NCI-H187 (cell line): ENCODE data around the gene ALG9.
"Not testable (repeated sequence)": the region's sequence is repeated elsewhere in the genome, so short reads cannot be mapped to it uniquely, and the experiment has no call there.

Source experiments
- DNase-seq, 2 experiments: peaks; one replicate each; lab custom pipeline; 2025; lab: John Stamatoyannopoulos, UW

Gene ALG9, protein sequence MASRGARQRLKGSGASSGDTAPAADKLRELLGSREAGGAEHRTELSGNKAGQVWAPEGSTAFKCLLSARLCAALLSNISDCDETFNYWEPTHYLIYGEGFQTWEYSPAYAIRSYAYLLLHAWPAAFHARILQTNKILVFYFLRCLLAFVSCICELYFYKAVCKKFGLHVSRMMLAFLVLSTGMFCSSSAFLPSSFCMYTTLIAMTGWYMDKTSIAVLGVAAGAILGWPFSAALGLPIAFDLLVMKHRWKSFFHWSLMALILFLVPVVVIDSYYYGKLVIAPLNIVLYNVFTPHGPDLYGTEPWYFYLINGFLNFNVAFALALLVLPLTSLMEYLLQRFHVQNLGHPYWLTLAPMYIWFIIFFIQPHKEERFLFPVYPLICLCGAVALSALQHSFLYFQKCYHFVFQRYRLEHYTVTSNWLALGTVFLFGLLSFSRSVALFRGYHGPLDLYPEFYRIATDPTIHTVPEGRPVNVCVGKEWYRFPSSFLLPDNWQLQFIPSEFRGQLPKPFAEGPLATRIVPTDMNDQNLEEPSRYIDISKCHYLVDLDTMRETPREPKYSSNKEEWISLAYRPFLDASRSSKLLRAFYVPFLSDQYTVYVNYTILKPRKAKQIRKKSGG

DNA sequence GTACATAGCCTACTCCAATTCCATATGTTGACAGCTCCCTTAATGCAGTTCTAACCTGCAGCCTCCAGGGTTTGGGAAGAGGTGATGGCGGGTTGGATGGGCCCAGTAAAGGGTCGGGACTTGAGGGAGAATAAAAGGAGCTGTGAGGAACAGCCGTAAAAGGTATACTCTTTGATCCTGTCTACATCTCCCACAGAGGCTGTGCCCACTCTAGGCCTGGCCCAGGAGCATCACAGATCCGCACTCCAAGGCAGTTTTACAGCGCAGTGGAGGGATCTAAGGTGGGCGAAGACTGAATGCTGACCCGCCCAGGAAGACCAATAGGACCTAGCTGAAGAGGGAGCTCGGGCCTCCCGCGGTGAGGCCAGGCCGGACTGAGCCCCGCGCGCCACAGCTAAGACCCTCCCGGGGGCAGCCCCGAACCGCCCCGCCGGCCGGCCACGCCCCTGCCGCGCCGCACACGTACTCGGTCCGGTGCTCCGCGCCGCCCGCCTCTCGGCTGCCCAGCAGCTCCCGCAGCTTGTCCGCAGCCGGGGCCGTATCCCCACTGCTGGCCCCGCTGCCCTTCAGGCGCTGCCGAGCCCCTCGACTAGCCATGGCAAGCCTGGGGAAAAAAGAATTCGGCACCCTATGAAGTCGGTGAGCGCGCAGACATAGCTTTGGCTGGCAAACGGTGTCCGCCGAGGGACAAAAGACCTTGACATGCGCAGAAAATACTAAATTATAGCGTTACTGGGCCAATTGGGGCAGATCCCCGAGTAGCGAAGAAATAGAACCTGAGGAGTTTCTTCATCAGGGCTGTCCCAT is at the start of gene ALG9:
ALG9 (minus strand) TSS at position 696 of the 807 bp plus-strand sequence; CDS start at position 597, 99 bp downstream.
- DNase-seq, result peak in 1 of 2 experiments; percentile 85

DNA sequence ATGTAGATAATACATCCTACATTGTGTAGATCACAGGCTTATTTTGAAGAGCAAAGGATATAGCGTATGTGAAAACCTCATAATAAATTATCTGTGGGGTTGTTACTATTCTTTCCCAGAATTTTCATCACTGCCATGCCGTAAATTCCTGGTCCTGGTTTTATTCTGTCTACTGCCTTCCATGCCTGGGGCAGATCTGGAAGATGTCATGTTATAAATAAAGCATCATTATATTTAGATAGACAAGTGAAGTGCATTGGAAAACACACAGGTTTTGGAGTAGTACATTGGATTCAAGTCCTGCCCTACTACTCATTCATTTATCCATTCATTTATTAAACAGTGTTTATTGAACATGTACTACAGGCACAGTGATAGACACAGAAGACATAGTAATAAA is 49.5 kb upstream of the ALG9 start:
- DNase-seq, result no peak

DNA sequence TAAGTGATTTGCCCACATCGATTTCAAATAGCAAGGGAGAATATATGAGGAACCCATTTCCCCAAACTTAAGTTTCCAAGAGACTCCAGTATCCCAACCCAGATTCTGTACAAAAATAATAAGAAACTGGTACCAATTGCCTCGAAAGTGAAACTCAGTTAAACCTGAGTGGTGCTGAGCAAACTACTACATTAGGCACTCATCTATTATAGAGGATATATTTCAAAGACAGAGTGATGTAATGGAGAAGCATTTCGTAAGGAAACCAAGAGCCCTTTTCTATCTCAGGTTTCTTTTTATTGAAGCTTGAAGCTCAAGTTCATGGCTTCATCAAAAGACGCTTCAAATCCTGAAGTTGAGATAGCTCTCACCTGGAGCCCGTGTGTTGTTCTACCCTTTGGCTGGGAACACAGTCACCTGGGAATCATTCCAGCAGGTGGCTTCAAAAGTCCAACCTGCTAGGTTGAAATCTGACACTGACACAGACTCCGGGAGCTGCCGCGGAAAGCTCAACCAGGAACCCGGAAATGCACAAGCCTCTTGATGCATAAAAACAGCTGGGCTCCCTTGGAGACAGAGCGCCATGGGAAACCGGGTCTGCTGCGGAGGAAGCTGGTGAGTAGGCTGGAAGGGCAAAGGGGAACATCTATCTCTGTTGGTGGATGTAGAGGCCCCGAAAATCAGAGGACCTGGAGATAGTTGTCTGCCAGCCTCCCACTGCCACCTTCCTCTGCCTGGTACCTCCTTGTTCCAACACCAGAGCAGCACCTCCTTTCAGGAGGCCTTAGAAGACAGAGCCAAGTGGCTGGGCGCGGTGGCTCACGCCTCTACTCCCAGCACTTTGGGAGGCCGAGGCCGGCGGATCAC is 47.2 kb upstream of the ALG9 start, which contains the start of gene C11orf52:
C11orf52 (plus strand) TSS at position 524 of the 867 bp plus-strand sequence; CDS start at position 584, 60 bp downstream.
- DNase-seq, result peak; percentile 71 to 88

DNA sequence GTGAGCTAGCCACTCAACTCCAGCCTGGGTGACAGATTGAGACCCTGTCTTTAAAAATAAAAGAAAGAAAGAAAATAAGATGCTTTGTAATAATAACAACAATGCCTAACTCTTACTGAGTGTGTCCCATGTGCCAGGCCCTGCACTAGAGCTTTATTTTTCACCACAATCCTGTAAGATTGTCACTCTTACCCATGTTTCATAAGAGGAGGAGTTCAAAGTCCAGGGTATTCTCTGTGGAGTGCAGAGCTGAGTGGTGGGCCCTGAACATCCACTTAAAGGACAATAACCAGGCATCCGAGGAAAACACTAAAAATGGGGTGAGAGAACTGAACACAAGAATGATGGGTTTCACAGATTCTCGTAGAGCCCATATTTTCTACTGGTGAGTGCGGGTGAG is 46.4 kb upstream of the ALG9 start:
- no peak for DNase-seq

DNA sequence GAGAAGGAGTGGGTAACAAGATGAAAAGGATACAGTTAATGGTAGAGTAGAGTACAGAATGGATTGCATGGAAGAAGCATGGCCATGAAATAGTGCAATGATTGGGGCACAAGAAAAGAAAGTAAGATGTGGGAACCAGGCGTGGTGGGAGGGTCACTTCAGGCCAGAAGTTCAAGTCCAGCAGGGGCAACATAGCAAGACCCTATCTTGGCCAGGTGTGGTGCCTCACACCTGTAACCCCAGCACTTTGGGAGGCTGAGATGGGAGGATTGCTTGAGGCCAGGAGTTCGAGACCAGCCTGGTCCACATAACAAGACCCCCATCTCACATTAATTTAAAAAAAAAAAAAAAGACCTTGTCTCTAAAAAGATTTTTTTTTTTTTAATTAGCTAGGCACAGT is 45.9 kb upstream of the ALG9 start:
- no peak for DNase-seq

DNA sequence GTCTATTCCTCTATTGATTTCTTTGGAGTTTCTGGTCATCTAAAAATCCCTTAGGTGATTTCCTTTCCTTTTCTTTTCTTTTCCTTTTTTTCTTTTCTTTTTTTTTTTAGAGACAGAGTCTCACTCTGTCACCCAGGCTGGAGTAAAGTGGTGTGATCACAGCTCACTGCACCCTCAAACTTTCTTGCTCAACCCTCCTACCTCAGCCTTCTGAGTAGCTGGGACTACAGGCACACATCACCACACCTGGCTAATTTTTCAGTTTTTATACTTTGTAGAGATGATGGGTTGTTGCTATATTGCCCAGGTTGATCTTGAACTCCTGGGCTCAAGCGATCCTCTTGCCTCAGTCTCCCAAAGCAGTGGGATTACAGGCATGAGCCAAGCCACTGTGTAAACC is 45.4 kb upstream of the ALG9 start:
- DNase-seq, result no peak

DNA sequence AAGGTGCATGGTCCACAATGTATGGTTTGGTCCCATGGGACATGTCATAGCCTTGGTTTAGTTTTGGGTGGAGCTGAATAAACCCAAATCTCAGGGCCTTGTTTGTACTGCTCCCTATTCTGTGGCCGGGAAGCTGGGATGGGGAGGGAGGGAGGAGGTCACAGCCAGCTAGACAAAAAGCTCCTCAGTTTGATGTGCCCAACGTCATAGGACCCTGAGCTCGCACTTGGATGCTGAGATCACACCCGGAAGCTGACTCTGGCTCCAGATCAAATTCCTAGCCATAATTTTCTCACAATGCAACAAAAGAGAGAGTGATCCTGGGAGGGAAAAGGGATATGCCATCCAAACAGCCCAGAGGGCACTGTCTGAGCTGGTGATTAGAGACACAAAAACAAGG is 42.6 kb upstream of the ALG9 start:
- DNase-seq, result no peak

DNA sequence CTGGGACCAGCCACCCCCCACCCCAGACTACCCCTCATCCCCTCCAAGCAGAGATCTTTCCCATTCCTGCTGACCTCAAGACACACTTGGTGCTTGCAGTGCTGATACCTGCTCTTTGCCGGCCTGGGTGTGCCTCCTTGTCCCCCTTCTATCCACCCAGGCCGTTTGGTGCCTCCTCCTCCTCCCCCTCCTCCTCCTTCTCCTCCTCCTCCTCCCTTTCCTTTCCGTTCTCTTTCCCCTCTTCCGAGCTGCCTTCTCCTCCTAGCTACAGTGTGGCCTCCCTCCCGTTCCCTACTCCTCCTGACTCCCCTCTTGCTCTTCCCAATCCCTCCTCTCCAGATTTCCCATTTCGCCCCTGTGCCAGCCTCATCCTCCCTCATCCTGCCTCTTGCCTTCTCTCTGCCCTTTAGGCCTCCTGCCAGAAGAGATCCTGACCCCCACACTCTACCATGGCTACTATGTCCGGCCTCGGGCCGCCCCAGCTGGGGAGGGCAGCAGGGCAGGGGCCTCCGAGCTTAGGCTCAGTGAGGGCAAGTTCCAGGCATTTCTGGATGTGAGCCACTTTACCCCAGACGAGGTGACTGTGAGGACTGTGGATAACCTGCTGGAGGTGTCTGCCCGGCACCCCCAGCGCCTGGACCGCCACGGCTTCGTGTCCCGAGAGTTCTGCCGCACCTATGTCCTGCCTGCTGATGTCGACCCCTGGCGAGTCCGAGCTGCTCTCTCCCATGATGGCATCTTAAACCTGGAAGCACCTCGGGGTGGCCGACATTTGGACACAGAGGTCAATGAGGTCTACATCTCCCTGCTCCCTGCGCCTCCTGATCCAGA is 41.9 kb upstream of the ALG9 start:
- DNase-seq, result no peak

DNA sequence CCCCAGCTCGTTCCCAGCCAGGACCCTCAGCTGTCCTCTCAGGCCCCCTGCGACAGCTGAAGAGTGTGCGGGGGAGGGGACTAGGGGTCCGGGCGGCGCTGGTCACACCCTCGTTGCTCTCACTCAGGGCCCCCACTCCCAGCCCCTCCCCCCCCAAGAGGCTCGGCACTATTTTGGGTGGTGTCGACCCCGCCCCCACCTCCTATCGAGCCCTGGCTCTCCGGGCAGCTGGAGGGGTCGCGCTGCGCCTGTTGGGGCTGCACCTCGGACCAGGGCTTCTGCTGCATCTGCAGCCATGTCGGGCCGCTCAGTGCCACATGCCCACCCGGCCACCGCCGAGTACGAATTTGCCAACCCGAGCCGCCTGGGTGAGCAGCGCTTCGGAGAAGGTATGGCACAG is 41.2 kb upstream of the ALG9 start, which contains the start of gene HSPB2:
HSPB2 (plus strand) TSS at position 200 of the 400 bp plus-strand sequence; CDS start at position 296, 96 bp downstream.
- DNase-seq, result no peak

DNA sequence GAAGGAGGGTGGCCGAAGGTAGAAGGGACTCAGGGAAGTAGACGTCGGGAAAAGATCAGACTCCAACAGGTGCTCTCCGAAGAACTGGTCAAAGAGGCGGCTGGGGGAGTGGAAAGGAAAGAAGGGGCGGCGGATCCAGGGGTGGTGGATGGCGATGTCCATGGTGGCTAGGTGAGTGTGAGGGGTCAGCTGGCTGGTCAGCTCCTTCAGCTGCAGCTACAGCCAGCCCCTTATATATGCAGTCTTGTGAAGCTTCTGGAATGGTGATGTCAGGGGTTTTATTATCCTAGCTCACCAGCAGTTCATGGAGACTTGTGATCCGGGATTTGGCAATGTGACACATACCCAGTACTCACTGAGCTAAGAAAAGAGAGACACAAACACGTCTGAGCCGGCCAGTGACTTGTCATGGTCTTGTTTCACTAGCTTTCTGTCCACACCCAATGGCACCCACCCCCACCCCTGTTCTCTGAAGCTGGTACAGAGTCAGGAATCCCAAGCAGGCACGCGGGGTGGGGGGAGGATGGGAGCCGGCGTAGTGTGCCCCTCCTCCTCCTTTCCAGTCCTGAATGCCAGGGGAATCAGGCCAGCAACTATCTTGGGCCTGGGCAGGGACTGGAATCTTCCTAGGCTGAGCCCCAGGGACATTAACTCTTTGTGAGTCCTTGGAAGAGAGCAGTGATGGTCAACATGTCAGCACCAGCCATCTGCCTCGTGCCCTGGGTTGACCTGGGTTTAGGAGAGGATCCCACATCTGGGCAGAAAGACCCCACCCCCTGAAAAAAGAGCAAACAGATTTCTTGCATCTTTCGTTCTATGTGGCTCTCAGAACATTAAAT is 40.4 kb upstream of the ALG9 start, which contains the start of gene CRYAB:
CRYAB (minus strand) TSS at position 208 of the 839 bp plus-strand sequence; CDS start at position 162, 46 bp downstream.
- DNase-seq, result no peak

DNA sequence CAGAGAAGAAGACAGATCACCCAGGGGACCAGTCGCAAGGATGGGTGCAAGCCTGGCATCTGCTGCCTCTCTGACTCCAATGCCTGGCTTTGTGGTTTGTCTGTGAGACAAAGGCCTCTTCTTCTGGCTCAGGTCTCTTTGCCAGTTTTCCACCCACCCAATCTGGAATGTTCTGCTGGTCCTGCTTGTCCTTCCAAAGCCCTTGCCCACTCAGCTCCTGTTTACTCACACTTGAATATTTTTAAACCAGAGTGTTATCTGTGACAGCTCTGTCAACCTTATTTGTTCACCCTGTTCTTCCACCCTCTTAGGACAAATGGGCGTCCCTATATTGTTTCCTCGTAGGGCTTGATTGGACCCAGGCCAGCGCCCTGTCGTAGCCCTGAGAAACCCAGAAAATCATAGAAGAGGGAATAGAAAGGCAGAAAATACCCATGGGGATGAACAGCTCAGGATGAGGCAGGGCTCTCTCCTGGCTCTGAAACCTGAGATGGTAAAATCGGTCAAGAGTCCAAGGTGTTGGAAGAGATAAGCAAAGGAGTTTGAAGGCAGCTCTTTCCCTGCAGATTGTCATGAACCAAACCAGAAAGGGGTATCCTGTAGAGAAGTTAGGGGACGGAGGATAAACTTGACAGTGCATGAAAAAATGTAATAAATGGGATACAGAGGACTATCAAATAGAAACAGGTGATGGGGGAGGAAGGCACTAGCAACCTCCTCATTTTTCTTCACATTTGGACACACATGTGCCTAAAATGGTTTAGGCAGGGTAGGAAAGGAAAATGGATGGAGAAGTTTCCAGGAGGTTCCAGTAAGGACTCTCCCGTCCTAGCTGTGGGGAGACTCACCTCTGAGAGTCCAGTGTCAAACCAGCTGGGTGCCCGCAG is 39.5 kb upstream of the ALG9 start:
- DNase-seq, result no peak

DNA sequence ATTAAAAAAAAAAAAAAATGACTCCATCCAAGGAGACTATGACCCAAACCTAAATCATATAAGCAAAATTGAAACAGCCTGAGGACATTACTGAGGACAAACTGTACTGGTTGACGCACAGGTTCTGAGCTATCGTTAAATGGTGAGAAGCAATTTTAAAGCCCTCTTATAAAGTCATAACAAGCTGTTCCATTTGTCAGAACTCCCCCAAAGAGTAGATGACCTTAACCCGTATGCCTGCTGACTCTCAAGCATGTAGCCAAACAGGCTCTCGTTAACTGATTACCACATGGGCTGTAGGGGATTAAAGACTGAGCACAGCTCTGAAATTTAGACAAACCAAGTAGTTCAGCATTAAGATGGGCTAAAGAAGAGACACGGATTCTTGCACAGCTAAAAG is 38.0 kb upstream of the ALG9 start:
- DNase-seq, result no peak

DNA sequence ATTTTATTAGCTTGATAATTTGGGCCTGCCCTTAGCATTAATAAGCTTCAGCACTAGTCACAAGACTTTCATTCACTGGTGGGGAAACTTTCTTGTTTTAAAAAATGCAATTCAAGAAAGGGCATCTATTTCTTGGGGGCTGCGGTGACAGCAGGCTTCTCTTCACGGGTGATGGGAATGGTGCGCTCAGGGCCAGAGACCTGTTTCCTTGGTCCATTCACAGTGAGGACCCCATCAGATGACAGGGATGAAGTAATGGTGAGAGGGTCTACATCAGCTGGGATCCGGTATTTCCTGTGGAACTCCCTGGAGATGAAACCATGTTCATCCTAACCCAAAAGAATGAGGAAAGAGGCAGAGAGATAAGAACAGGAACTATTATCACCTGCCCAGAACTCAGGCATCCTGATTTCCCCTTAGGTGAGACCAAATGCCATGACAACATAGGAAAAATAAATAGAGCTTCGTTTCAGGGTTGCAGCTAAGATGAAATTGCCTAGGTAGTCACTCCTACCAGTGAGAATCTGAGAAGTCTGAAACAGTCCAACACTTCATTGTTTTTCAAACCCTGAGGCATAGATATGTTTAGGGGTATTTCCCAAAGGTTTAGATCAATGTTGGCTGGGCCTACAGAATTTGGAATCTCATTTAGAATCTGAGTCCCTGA is 37.4 kb upstream of the ALG9 start:
- DNase-seq, result no peak

DNA sequence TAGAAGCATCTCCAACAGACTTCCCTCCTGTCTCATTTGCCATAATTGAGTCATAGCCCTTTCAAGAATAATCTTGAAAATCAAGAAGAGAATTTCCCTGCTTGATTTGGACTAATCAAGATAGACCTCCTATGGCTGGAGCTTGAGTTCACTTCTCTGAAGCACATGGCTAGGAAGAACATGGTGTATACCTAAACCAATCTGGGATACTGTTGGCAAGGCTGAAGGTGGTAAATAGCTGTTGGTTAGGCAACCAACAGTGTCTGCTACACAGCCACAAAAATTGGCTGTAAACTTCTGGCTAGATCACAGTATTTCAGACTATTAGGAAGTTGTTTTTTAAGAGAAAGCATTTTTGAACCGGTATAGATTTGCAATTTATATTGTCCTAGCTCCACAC is 35.3 kb upstream of the ALG9 start:
- no peak for DNase-seq

DNA sequence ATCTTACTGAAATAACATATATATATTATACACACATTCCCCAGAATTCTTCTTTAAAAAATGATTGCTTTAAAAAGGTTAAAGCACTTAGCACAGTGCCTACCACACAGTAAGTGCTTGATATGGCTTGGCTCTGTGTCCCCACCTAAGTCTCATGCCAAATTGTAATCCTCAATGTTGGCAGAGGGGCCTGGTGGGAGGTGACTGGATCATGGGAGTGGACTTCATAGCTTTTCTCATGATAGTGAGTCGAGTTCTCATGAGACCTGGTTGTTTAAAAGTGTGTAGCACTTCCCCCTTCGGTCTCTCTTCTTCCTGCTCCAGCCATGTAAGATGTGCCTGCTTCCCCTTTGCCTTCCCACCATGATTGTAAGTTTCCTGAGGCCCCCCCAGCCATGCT is 34.0 kb upstream of the ALG9 start:
- DNase-seq, result no peak

DNA sequence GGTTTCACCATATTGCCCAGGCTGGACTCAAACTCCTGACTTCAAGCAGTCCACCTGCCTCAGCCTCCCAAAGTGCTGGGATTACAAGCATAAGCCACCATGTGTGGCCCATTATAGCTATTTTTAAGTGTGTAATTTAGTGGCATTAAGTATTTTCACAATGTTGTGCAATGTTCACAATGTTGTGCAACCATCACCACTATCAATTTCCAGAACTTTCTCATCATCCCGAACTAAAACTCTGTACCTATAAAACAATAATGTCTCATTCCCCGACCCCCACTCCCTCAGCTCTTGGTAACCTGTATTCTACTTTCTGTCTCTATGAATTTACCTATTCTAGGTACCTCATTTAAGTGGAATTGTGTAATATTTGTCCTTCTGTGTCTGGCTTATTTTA is 15.5 kb upstream of the ALG9 start:
- DNase-seq, result no peak

DNA sequence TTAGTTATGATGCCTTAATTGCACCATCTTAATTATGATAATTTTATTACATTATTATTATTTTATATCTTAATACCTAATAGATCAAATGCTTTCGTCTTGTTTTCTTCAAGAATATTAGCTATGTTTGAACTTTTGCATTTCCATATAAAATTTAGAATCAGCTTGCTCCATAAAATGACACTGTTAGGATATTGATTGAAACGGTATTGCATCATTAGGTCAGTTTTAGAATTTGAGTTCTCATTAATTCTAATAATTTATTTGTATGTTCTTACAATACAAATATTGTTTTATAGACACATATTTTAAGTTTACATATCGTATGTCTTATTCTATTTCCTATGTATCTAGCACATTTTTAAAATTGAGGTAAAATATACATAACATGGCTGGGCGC is 14.7 kb upstream of the ALG9 start:
- DNase-seq, result no peak

DNA sequence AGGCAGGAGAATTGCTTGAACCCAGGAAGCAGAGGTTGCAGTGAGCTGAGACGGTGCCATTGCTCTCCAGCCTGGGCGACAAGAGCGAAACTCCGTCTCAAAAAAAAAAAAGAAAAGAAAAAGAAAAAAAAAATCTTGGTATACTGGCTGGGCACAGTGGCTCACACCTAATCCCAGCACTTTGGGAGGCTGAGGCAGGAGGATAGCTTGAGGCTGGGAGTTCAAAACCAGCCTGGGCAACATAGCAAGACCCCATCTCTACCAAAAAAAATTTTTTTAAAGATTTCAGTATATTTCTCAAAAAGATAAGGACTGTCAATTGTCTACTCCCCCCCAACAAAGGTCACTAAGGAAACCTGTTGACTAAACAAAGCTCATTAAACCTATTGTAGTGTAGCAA is 13.7 kb upstream of the ALG9 start:
- DNase-seq, result not testable (repeated sequence)
